ENCODE data around the gene TIMMDC1.

- TF ChIP-seq CTCF (IDR thresholded peaks at IDR 0.05) (no peak), POLR2A (IDR thresholded peaks at IDR 0.05) (no peak)
Observed at GRCh38 chr3:119492128-119492527, 6.2 kb upstream of the TIMMDC1 start.
